SKM-1 (cell line): ENCODE measurements around the gene ADAMTS8.

Source experiments
- DNase-seq: peaks from one replicate; lab custom pipeline; 2025; ENCODE audit not compliant: unreplicated experiment; lab: John Stamatoyannopoulos, UW

ADAMTS8 gene

GRCh38 chr11:130462101-130462885 is 33.9 kb upstream of the ADAMTS8 start:
- DNase-seq, result no peak

DNA sequence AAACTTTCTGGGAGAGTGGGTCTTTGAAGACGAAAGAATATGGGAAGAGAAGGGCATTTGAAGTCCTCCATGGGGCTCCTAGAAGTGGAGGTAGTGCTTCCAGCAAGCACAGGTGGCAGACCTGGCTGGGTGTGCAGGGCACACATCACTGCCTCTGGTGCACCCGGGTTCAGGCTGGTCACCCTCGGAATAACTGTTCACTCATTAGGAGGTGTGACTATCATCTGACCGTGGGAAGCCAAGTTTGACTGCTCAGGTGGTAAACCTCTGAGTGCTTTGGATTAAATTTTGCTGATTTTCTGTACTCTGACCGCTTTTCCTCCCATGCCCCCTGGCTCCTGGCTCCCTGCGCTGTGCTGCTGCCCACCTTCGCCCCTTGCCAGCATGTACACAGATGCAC is 31.1 kb upstream of the ADAMTS8 start:
- no peak for DNase-seq

DNA sequence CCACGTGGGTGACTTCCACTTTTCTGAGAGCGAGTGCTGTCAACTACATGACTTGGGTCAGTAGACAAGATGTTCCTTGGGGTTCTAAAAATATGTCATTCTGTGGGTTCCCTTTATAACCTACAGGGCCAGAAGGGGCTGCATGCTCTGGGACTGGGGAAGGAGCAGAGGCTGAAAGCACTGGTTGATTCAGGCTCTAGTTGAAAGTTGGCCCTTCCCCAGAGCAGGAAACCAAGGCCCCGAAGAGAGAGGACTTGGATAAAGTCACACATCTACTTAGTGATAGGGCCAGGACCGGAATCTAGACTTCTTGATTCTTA is 30.0 kb upstream of the ADAMTS8 start:
- no peak for DNase-seq

GRCh38 chr11:130457623-130458409 is 29.4 kb upstream of the ADAMTS8 start:
- no peak for DNase-seq

DNA sequence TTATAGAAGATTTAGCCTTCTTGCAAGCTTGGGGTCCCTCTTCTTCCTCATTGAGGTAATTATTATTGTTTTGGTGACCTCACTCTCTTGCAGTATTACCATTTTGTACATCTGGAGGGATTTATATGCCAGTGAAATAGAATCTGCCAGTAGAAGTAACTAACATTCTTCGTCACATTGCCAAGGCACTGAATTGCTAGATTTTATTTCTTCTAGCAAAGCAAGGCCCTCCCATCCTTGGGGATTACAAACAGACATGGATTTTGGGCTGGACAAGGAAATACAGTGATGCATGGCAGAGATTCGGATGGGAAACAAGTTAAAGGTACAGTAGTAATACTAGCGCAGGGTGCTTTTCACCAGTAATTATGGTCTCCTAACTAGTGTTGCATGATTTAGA is 27.9 kb upstream of the ADAMTS8 start:
- DNase-seq, result no peak

- DNase-seq, result no peak
Observed at GRCh38 chr11:130455483-130456127, 27.2 kb upstream of the ADAMTS8 start.

DNA sequence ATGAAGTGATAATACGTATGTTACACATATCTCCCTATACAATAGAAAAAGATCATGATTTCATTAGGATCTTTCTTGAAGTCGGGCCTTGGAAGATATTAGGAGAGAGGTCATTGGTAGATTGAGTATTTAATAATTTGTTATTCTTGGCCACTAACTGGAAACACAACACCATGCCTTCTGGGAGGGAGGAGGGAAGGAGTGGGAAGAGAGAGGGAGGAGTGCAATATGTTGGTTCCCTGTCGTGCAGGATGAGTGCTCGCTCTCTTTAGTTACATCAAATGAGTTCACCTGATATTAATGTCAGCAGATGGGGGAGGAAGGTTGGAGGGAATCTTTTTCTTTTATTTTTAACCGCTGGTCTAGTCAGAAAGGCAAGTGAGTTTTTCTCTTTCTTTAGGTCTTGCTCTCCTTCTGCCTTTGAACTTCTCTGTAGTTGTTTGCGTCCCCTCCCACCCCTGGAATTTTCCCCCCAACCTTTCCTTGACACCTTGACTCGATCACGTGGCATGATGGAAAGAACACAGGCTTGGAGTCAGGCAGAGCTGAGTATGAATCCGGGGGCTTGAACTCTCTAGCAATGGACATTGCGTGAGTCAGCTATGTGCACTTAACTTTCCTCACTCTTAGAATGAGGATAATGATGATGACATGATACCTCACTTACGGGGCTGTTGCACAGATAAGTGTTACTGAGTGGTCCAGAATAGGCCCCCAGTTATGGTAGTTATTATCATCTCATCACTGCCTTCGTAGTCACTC is 26.3 kb upstream of the ADAMTS8 start:
- DNase-seq, result no peak

- DNase-seq, result no peak
Observed at GRCh38 chr11:130452940-130453339, 24.5 kb upstream of the ADAMTS8 start.

DNA sequence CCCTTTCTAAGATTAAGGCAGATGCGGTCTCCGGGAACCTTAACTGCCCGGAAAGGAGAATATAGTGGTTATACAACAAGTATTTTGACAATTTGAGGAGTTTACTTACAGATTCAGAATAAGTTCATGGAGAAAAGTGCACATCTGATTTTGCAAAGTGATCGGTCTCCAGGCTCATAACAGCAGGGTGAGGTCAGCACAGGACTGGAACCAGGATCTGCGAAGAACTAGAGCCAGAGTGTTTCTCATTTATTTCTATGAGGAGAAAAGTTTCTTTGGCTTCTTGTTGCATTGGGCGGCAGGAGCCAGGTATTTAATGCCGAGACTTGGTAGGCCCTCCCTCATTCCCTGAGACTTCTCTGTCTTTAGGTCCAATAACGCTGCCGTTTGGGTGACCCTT is 23.8 kb upstream of the ADAMTS8 start:
- no peak for DNase-seq

- DNase-seq, result no peak
Observed at GRCh38 chr11:130451231-130452019, 23.0 kb upstream of the ADAMTS8 start.

DNA sequence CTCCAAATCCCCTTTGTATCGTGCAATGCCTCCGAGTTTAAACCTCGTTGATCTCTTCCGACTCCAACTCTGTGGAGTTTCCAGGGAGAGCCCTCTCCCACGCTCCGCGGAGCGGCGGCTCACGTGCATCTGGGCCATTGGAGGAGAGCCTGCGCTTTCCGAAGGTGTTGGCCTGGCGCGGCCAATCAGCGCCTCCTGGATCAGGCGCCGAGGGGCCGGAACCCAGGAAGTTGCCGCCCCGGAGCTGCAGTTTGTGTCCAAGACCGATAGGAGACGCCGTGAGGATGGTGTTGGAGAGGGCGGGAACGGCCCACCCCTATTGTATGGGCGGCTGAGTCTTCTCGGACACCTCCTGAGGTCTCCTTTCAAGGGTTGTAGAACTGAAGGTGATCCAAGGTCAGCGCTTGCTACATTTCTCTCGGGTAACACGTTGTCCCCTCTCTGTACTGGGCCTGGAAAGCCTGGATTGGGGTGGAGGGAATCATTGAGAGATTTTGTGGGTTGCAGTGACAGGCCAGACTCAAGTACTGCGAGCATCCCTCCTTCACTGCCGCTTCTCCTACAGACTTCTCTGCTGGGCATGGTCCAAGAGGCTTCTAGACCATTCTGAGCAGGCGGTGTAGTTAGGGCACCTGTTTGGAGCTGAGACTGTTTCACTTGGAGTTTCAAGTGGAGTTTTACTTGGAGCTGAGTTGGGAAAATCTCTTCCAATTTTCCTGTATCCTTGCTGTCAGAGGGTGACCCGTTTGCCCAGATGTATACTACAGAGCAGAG is 21.8 kb upstream of the ADAMTS8 start:
- DNase-seq, result no peak

DNA sequence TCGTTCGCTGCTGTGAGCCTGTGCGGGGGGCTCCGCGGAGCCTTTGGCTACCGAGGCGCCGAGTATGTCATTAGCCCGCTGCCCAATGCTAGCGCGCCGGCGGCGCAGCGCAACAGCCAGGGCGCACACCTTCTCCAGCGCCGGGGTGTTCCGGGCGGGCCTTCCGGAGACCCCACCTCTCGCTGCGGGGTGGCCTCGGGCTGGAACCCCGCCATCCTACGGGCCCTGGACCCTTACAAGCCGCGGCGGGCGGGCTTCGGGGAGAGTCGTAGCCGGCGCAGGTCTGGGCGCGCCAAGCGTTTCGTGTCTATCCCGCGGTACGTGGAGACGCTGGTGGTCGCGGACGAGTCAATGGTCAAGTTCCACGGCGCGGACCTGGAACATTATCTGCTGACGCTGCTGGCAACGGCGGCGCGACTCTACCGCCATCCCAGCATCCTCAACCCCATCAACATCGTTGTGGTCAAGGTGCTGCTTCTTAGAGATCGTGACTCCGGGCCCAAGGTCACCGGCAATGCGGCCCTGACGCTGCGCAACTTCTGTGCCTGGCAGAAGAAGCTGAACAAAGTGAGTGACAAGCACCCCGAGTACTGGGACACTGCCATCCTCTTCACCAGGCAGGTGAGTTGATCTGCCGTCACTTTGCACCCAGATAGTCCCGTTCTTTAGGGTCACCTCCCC is 21.0 kb upstream of the ADAMTS8 start:
- DNase-seq, result no peak

GRCh38 chr11:130448416-130449309 is 20.3 kb upstream of the ADAMTS8 start, which contains the start of gene ADAMTS15:
TSS of gene ADAMTS15 (plus strand) at chr11:130448645. CDS start at chr11:130448974, 329 bp downstream.
- DNase-seq, result no peak

- DNase-seq, result no peak
Observed at GRCh38 chr11:130448039-130448415, 19.6 kb upstream of the ADAMTS8 start.

DNA sequence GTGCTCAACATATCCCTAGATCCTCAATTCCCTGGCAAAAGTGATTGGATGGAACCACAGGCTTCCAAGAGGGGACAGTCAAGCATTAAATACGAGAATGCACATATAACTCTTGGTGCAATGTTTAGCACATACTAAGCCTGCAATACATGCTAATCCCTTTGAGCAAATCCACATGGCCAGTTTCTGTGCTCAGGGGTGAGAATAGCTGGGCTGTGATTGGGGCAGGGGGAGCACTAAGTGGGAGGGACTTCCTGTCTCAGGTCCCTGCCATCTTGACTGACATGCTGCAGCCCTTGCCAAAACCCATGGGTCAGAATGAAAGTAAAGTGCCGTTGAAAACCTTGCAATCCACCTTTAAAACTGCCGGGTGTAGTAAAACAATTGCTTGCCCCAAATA is 17.4 kb upstream of the ADAMTS8 start:
- DNase-seq, result no peak

GRCh38 chr11:130442737-130443136 is 14.3 kb upstream of the ADAMTS8 start:
- DNase-seq, result no peak

GRCh38 chr11:130441719-130442118 is 13.3 kb upstream of the ADAMTS8 start:
- DNase-seq, result no peak

GRCh38 chr11:130439876-130440275 is 11.5 kb upstream of the ADAMTS8 start:
- no peak for DNase-seq
